Retinal pigment epithelial cell (primary cell): ENCODE measurements around the gene ORAI3.

Experiments used
- DNase-seq: peaks from one replicate; pipeline ENCODE4 v3.0.0-alpha.2; 2010; ENCODE audit warnings: low read depth
- H3K4me3 ChIP-seq: 2 replicates; pipeline ENCODE4 v1.5.1; 2011; ENCODE audit warnings: mild to moderate bottlenecking, low read length, control low read depth, moderate library complexity
- CTCF ChIP-seq: conservative IDR thresholded peaks from 2 replicates; pipeline ENCODE4 v1.5.1; 2011; ENCODE audit warnings: low read depth, low read length, control low read depth, inconsistent platforms

The ORAI3 gene

DNA sequence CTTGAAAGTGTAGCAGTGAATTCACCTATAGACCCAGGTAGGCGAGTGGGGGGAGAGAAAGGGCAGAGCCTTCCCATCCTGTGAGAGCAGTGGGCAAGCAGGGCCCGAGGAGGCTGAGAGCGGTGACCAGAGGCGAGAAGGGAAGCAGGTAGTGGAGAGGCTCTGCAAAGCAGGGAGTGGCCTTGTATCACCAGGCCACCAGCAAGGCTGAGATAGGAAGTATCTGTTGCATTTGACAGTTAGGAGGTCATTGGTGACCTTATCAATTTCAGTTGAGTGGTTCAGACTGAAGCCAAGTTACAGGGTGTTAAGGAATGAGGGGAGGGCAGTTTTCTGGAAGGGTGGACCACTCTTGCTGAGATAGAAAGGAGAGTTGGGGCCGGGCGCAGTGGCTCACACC is 25.5 kb downstream of the ORAI3 start:
- no peak for TF ChIP-seq CTCF
- no peak for DNase-seq

GRCh38 chr16:30976486-30976885 is 27.6 kb downstream of the ORAI3 start:
- DNase-seq, result no peak
- H3K4me3 ChIP-seq, result no peak overlapping the region
- TF ChIP-seq CTCF, result no peak

More for the DNA sequence above, 25.5 kb downstream of the ORAI3 start:
- H3K4me3 ChIP-seq, result no peak overlapping the region

DNA sequence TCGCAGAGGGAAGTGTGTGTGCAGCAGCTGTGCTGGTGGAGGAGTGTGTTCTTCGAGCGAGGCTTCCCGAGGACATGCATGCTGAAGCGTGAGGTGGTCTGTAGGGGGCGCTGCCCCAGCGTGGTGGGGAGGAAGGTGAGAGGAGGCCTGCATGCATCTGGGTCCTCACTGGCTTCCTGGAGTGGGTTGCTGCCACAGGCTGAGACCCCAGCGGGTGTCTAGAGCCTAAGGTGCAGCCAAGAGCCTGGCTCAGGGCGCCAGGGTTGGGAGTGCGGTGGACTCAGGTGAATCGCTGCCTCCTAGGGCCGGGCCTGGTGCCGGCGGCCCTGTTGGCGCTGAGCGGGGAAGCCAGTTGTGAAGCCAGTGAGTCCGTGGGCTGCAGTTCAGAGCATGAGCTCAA is 28.6 kb downstream of the ORAI3 start:
- H3K4me3 ChIP-seq, result no peak overlapping the region
- peak; percentile 54 for TF ChIP-seq CTCF
- DNase-seq, result no peak

DNA sequence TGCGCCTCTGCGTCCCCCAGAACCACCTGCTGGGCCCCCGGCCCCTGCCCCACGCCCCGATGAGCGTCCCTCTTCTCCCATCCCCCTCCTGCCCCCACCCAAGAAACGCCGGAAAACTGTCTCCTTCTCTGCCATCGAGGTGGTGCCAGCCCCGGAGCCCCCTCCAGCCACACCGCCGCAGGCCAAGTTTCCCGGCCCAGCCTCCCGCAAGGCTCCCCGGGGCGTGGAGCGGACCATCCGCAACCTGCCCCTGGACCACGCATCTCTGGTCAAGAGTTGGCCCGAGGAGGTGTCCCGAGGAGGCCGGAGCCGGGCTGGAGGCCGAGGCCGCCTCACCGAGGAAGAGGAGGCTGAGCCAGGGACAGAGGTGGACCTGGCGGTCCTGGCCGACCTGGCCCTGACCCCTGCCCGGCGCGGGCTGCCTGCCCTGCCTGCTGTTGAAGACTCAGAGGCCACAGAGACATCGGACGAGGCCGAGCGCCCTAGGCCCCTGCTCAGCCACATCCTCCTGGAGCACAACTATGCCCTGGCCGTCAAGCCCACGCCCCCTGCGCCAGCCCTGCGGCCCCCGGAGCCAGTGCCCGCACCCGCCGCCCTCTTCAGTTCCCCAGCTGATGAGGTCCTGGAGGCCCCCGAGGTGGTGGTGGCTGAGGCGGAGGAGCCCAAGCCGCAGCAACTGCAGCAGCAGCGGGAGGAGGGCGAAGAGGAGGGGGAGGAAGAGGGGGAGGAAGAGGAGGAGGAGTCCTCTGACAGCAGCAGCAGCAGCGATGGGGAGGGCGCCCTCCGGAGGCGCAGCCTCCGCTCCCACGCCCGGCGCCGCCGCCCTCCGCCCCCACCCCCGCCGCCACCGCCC is 30.5 kb downstream of the ORAI3 start:
- H3K4me3 ChIP-seq, result no peak overlapping the region
- TF ChIP-seq CTCF, result no peak
- no peak for DNase-seq

GRCh38 chr16:30980023-30980371 is 31.1 kb downstream of the ORAI3 start:
- DNase-seq, result no peak
- H3K4me3 ChIP-seq, result no peak overlapping the region
- no peak for TF ChIP-seq CTCF

GRCh38 chr16:30980434-30980833 is 31.6 kb downstream of the ORAI3 start:
- no peak overlapping the region for H3K4me3 ChIP-seq
- DNase-seq, result no peak
- TF ChIP-seq CTCF, result no peak

DNA sequence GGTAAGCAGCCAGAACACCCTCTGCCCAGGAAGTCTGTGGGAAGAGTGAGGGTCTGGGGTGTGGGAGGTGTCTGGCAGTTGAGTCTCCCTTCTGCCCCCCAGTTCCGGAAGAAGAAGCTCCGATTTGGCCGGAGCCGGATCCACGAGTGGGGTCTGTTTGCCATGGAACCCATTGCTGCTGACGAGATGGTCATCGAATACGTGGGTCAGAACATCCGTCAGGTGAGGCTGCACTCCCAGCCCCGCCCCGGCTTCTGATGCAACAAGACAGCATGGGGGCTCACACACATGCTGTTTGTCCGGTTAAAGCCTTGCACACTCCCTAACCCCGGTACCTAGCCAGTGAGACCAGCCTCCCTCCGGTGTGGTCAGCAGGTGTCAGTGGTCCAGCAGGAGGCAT is 32.1 kb downstream of the ORAI3 start:
- no peak for TF ChIP-seq CTCF
- H3K4me3 ChIP-seq, result no peak overlapping the region
- no peak for DNase-seq
